Upper lobe of left lung (tissue), 6 donors: Measurements from ENCODE around the gene PATZ1. TPM values are rescaled to one million over a fixed set of nuclear protein-coding genes. Genes with fewer than 3 reads are reported as not detected.

Source experiments
- ATAC-seq, 2 donors: fragments of 200-7000 bp; cut with Tn5 transposase; one replicate each; pipeline ENCODE4 v1.9.1; 2022; ENCODE audit warnings: mild to moderate bottlenecking in 2 of 2, moderate library complexity in 2 of 2; ENCODE audit not compliant: low FRiP score in 2 of 2
- DNase-seq, 2 donors: peaks; one replicate each; pipeline ENCODE4 v3.0.0-alpha.2; 2019 to 2020
- H3K27ac ChIP-seq, 4 donors: fragments of 200-600 bp; sonication (generic); one replicate each; pipeline ENCODE4 v1.5.1; 2016 to 2019
- H3K27me3 ChIP-seq, 4 donors: fragments of 200-600 bp; sonication (generic); one replicate each; pipeline ENCODE4 v1.5.1; 2017 to 2019
- H3K36me3 ChIP-seq, 4 donors: fragments of 200-600 bp; sonication (generic); one replicate each; pipeline ENCODE4 v1.5.1; 2016 to 2019
- H3K4me1 ChIP-seq, 4 donors: fragments of 200-600 bp; sonication (generic); one replicate each; pipeline ENCODE4 v1.5.1; 2018 to 2019
- H3K4me3 ChIP-seq, 4 donors: fragments of 200-600 bp; sonication (generic); one replicate each; pipeline ENCODE4 v1.5.1; 2017 to 2019; ENCODE audit warnings: mild to moderate bottlenecking in 2 of 4, moderate library complexity in 1 of 4
- H3K9me3 ChIP-seq, 4 donors: fragments of 200-600 bp; sonication (generic); one replicate each; pipeline ENCODE4 v1.5.1; 2018 to 2019
- CTCF ChIP-seq, 6 experiments: fragments of 450-650 bp in 4 of 6; fragments of 200-600 bp in 2 of 6; sonication (generic) in 2 of 6; IDR thresholded peaks; one replicate each; pipeline ENCODE4 v1.5.1; 2016 to 2019; ENCODE audit warnings: antibody characterized with exemption in 6 of 6
- EP300 ChIP-seq, 4 donors: sonication (generic); formaldehyde crosslinking; IDR thresholded peaks; one replicate each; pipeline ENCODE4 v1.5.1; 2017; ENCODE audit warnings: antibody characterized with exemption in 4 of 4, control low read depth in 2 of 4
- POLR2A ChIP-seq, 4 donors: fragments of 450-650 bp; IDR thresholded peaks; one replicate each; pipeline ENCODE4 v1.5.1; 2016 to 2017; ENCODE audit warnings: antibody characterized with exemption in 4 of 4, mild to moderate bottlenecking in 2 of 4
- POLR2AphosphoS5 ChIP-seq, 2 donors: sonication (generic); formaldehyde crosslinking; IDR thresholded peaks; one replicate each; pipeline ENCODE4 v1.5.1; 2017; ENCODE audit warnings: antibody characterized with exemption in 2 of 2
- WGBS, 2 donors: methylation state at CpG; one replicate each; pipeline ENCODE4 v1.1.5; 2017 to 2018; 5-methylcytosine and 5-hydroxymethylcytosine counted together
- total RNA-seq, 6 donors: library from RNA; depleted of rRNA in 4 of 6; stranded (reverse); fragments of >200 nt in 4 of 6; gene quantifications; one replicate each; pipeline versions ENCODE4 v1.1.0 to v1.2.1, GENCODE V29; 2016 to 2021
- donor health status: DM: no; HTN: no; CAD: no; lungs with moderate emphysema.
- donor health status: DM: no; HTN: yes; CAD: no; lungs with severe emphysema.

Gene PATZ1
- total RNA-seq, 6 donors from 2014 or later, result 18.2 to 29.7 (median 24.0) TPM

- peak overlapping the region; percentile 97 to 98 (median 98) for H3K27ac ChIP-seq
- peaks cover 17 to 66% (median 44%) of the 10 kb centered on the region in 4 donors for H3K36me3 ChIP-seq
- H3K4me3 ChIP-seq, result peak overlapping the region in 2 of 4 donors; percentile 56 to 68
- peaks cover 54 to 67% (median 57%) of the 10 kb centered on the region in 4 donors for H3K4me1 ChIP-seq
- ATAC-seq (no peak), DNase-seq (no peak)
- no peaks in the 10 kb centered on the region for H3K9me3 ChIP-seq
- TF ChIP-seq EP300 (IDR thresholded peaks at IDR 0.05) (no peak), POLR2A (IDR thresholded peaks at IDR 0.05) (peak in 1 of 4 donors; percentile 23)
- WGBS, 2 donors, result 83 to 88% methylated on average over 6 of the region's 6 CpGs
- H3K27me3 ChIP-seq, result no peaks in the 10 kb centered on the region
These were observed 58.2 kb downstream of the PATZ1 start for GRCh38 chr22:31287818-31288495.

- Histone ChIP-seq H3K4me1 (peaks cover 48 to 66% (median 51%) of the 10 kb centered on the region in 4 donors), H3K36me3 (peaks cover 18 to 80% (median 57%) of the 10 kb centered on the region in 4 donors), H3K9me3 (no peaks in the 10 kb centered on the region), H3K4me3 (no peak overlapping the region), H3K27me3 (no peaks in the 10 kb centered on the region), H3K27ac (peak overlapping the region; percentile 97 to 98 (median 98))
- WGBS, 2 donors, result 67 to 72% methylated on average over 8 of the region's 8 CpGs
- DNase-seq (peak in 1 of 2 donors; percentile 73), ATAC-seq (peak in 1 of 2 donors; percentile 1)
- no peak for TF ChIP-seq CTCF (IDR thresholded peaks at IDR 0.05)
- peak; percentile 49 to 63 for TF ChIP-seq POLR2AphosphoS5 (IDR thresholded peaks at IDR 0.05)
- TF ChIP-seq EP300 (IDR thresholded peaks at IDR 0.05), result peak in 2 of 4 donors; percentile 82 to 90
- TF ChIP-seq POLR2A (IDR thresholded peaks at IDR 0.05), result peak in 1 of 4 donors; percentile 72
These were observed 59.5 kb downstream of the PATZ1 start for GRCh38 chr22:31286360-31287255.

- H3K27ac ChIP-seq, result peak overlapping the region; percentile 62 to 98 (median 84)
- no peaks in the 10 kb centered on the region for H3K27me3 ChIP-seq
- peaks cover 18 to 98% (median 75%) of the 10 kb centered on the region in 4 donors for H3K36me3 ChIP-seq
- no peak overlapping the region for H3K4me3 ChIP-seq
- peaks cover 44 to 57% (median 45%) of the 10 kb centered on the region in 4 donors for H3K4me1 ChIP-seq
- ATAC-seq (no peak), DNase-seq (no peak)
- no peak for TF ChIP-seq POLR2AphosphoS5 (IDR thresholded peaks at IDR 0.05)
- TF ChIP-seq POLR2A (IDR thresholded peaks at IDR 0.05), result no peak
- TF ChIP-seq CTCF (IDR thresholded peaks at IDR 0.05), result no peak
- no peak for TF ChIP-seq EP300 (IDR thresholded peaks at IDR 0.05)
- WGBS, 2 donors, result 47 to 49% methylated on average over 3 of the region's 3 CpGs
- H3K9me3 ChIP-seq, result no peaks in the 10 kb centered on the region
These were observed 61.6 kb downstream of the PATZ1 start for GRCh38 chr22:31284281-31285155.

GRCh38 chr22:31282748-31283468, 63.2 kb downstream of the PATZ1 start:
- Histone ChIP-seq H3K27me3 (no peaks in the 10 kb centered on the region), H3K4me3 (no peak overlapping the region), H3K9me3 (no peaks in the 10 kb centered on the region), H3K4me1 (peaks cover 27 to 49% (median 36%) of the 10 kb centered on the region in 4 donors), H3K36me3 (peaks cover 18 to 98% (median 76%) of the 10 kb centered on the region in 4 donors), H3K27ac (peak overlapping the region in 2 of 4 donors; percentile 8 to 70)
- TF ChIP-seq POLR2AphosphoS5 (IDR thresholded peaks at IDR 0.05) (peak in 1 of 2 donors; percentile 7), EP300 (IDR thresholded peaks at IDR 0.05) (no peak)
- ATAC-seq, result no peak
- 71 to 81% methylated on average over 6 to 8 of the region's 8 CpGs for WGBS, 2 donors
- no peak for DNase-seq

- no peaks in the 10 kb centered on the region for H3K9me3 ChIP-seq
- peaks cover 18 to 100% (median 80%) of the 10 kb centered on the region in 4 donors for H3K36me3 ChIP-seq
- DNase-seq (no peak), ATAC-seq (no peak)
- TF ChIP-seq EP300 (IDR thresholded peaks at IDR 0.05) (no peak), POLR2A (IDR thresholded peaks at IDR 0.05) (no peak), POLR2AphosphoS5 (IDR thresholded peaks at IDR 0.05) (no peak), CTCF (IDR thresholded peaks at IDR 0.05) (no peak)
- no peaks in the 10 kb centered on the region for H3K27me3 ChIP-seq
- 45 to 62% methylated on average over 4 of the region's 4 CpGs for WGBS, 2 donors
- H3K4me3 ChIP-seq, result no peak overlapping the region
- peaks cover 18 to 38% (median 28%) of the 10 kb centered on the region in 4 donors for H3K4me1 ChIP-seq
- peak overlapping the region in 2 of 4 donors; percentile 27 to 58 for H3K27ac ChIP-seq
These were observed 64.4 kb downstream of the PATZ1 start for GRCh38 chr22:31281733-31282132.
